ENCODE results near the gene NMRAL1. TPM values are rescaled to one million over a fixed set of nuclear protein-coding genes. Genes with fewer than 3 reads are reported as not detected.

Gene NMRAL1
- polyA plus RNA-seq (ENCODE audit: insufficient read length) = 13.2 TPM

DNA sequence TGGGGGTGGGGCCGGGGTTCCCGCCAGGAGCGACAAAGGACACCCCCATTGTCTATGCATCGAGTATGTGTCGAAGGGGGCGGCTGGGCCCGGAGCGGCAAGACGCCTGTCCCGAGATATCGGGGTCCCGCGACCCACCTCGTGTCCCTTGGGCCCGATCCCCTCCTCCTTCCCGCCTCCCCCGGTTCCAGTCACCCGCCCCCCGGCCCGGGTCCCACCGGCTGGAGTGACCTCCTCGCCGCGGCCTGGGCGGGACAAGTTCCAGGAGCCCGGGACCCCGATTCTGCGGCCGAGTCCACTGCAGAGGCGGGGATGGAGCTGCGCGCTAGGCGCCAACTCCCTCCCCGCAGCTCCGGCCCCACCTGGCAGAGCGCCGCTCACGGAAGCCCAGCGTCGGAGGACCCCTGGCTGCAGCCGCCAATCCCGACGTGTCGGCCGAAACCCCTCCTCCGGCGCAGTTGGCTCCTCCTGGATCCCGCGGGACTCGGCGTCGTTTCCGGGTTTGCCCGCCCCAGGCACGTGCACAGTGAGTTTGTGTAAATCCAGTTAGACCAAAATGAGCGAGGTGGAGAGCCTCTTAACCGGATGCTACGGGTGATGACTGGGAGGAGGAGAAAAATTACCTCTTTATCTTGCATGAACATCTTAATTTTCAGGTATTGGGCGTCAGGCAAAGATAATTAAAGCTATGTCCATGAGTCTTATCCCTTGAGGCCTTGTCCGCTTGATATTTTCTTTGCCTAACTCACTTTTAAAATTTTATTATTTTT is at the start of gene NMRAL1:
Gene NMRAL1 (minus strand): TSS at position 434 of the 770 bp plus-strand sequence. CDS start 493 bp downstream, outside the sequence.
- DNase-seq (ENCODE audit: low read depth) = peak; percentile 73

DNA sequence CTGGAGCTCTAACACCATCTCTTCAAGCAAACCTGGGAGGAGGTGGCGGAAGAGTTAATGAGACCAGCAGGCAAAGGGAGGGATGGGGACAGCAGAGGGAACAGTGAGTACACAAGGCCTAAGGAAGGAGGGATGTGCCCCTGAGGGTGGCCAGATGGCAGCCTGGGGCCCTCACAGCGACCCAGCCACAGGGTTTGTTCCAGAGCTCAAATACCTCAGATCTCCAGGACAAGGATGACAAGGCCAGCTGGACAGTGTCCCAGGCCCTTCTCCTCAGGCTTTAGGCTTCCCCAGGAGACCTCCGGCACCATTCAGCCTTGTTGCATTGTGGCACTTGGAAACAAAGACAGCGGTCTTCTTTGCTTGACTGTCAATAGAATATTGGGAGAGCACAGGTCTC is 49.3 kb upstream of the NMRAL1 start:
- no peak for DNase-seq (ENCODE audit: low read depth)

DNA sequence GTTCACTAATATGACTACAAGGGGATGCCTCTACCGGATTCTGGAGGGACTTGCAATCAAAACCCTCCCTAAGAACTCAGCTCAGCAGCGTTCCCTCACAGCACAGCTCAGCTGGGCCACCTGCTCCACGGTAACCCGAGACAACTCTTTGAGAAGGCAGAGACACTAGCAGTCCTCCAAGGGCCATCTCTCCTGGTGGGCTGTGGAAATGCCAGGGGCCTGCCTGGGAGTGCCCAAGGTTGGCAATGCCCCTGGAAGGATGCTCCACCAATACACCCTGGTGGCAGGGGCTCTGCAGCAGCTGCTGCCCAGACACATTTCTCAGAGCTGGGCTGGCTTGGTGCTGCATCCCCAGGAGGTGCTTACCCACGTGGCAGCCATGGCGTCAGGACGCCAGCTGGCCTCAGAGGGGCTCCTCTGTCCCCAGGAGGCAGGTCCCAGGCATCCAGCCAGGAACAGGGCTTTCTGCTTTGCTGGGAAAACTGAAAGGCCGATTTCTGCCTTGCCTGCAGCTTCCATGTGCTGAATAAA is 47.7 kb upstream of the NMRAL1 start:
- DNase-seq (ENCODE audit: low read depth) = no peak

GRCh38 chr16:4520913-4521312 is 46.5 kb upstream of the NMRAL1 start:
- DNase-seq (ENCODE audit: low read depth) = no peak

DNA sequence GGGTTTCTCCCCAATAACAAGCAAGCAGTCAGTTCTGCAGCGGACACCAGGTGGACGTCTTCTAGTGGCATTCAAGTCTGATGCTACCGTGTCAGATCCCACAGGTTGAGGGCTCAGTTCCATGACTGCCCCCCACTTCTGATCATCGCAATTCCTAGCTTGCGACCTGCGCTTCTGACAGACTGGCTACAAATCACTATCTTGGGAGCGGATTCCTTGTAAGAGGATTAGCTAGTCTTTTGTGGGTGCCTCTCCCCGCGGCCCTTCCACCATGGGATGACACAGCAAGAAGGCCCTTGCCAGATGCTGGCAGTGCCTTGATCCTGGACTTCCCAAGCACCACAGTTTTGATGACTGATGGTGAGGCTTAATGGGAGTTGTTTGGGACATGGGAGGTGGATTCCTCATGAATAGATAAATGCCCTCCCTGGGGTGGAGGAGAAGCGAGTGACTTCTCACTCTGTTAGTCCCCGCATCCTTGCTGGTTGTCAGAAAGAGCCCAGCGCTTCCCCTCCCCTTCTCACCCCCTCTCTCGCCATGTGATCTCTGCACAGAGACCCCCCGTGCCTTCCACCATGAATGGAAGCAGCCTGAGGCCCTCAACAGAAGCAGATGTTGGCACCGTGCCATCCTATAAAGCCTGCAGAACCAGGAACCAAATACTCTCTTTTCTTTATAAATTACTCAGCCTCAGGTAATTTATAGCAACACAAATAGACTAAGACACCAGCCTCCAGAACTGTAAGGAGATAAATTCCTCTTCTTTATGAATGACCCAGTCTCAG is 45.0 kb upstream of the NMRAL1 start:
- DNase-seq (ENCODE audit: low read depth) = no peak

- DNase-seq (ENCODE audit: low read depth) = no peak
Measured at GRCh38 chr16:4517812-4518680, 43.6 kb upstream of the NMRAL1 start.

- DNase-seq (ENCODE audit: low read depth) = no peak
Measured at GRCh38 chr16:4515611-4516233, 41.3 kb upstream of the NMRAL1 start.

GRCh38 chr16:4514606-4515005 is 40.2 kb upstream of the NMRAL1 start:
- DNase-seq (ENCODE audit: low read depth) = no peak

DNA sequence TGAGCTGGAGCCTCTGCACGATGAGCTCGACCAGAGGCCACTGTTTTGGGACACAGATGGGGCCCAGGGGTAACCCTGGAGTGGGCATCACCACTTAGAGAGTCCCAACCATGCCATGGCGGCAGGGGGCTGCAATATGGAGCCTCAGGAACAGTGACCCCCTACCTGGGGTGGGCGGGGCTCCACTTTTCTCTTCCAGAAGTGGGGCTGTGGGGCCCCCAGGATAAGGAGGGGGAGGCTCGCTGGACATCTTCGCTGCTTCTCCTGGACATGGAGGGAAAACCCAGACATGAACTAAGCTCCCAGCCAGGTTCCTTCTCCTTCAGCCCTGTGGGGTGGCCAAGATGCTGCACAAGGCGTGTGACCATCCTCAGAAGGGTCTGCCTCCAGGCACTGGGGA is 39.5 kb upstream of the NMRAL1 start:
- no peak for DNase-seq (ENCODE audit: low read depth)

- DNase-seq (ENCODE audit: low read depth) = no peak
Measured at GRCh38 chr16:4513086-4513860, 38.8 kb upstream of the NMRAL1 start.

DNA sequence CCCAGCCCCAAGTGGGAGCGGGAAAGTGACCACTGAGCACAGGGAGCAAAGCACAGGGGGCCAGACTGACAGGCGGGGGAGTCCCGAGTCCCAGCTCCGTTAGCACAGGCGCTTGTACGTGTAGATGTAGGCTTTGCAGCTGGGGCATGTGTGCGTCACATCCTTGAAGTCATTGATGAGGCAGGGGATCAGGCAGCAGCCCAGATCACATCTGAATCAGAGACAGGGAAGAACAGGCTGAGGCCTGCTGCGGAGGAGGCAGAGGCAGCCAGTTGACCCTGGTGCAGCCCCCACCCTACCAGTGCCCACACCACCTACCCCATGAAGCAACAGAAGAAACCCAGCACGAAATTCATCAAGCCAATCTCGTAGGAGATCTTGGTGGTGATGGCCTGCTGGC is 38.0 kb upstream of the NMRAL1 start:
- DNase-seq (ENCODE audit: low read depth) = no peak

DNA sequence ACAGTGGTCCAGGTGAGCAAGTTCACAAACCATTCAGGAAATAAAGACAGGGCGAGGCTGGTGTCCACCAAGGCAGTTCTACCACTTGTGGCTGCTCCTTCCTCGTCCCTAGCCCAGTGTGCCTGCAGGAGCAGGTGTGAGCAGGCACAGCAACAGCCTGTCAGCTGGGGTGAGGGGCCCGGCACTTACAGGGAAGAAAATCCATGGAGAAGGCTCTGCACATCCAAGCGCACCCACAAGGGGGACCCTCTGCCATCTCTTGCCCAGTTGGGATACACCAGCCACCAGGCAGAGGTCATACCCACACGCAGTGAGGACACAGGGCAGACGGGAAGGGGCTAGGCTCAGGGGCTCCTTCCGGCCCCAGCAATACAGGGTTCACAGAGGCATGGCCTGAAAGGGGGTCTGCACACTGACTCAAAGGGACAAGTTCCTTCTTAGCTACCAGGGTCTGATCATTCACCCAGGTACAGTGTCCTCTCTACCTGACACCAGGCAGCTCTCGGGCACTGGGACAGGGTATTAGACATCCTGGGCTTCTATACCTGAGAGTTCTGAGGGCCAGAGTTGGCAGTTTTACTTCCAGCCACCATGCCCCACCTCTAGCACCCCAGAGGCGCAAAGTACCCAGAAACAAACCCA is 37.1 kb upstream of the NMRAL1 start:
- no peak for DNase-seq (ENCODE audit: low read depth)

GRCh38 chr16:4510747-4511426 is 36.5 kb upstream of the NMRAL1 start:
- no peak for DNase-seq (ENCODE audit: low read depth)

DNA sequence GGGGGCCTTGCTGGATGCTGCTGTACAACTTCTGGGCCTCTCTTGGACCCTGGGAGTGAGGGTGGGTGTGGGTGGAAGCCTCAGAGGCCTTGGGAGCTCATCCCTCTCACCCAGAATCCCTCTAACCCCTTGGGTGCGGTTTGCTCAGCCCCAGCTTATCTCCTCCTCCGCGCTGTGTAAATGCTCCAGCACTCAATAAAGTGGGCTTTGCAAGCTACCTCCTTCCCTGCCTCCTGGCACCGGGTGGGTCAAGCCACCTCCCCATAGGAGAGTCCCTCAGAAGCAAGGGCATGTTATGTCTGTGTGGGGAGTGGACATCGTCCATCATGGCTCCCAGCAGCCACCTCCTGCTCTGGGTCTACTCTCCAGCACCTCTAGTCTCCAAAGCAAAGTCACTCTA is 35.7 kb upstream of the NMRAL1 start:
- DNase-seq (ENCODE audit: low read depth) = no peak

GRCh38 chr16:4509420-4509819 is 35.0 kb upstream of the NMRAL1 start:
- no peak for DNase-seq (ENCODE audit: low read depth)

DNA sequence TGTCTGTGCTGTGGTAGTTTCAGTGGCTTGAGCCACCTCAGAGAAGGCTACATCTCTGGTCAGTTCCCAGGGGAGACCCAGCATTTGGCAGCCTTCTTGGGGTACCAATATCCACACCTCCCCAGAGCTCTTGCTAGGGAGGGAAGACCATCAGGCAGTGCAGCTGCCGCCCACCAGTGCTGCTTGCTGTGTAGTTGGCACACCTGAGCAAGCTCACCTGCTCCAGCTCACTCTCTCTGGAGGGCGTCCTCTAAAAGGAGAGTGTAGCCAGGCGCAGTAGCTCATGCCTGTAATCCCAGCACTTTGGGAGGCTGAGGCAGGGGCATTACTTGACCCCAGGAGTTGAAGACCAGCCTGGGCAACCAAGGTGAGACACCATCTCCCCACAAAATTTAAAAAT is 34.4 kb upstream of the NMRAL1 start:
- no peak for DNase-seq (ENCODE audit: low read depth)

GRCh38 chr16:4507588-4508345 is 33.3 kb upstream of the NMRAL1 start:
- DNase-seq (ENCODE audit: low read depth) = no peak

- DNase-seq (ENCODE audit: low read depth) = peak; percentile 67
Measured at GRCh38 chr16:4506450-4506849, 32.0 kb upstream of the NMRAL1 start.

Data from forelimb muscle (tissue), 1 donor.